Right cardiac atrium (tissue), 5 donors: Measurements from ENCODE around the gene TFCP2. TPM values are rescaled to one million over a fixed set of nuclear protein-coding genes. Genes with fewer than 3 reads are reported as not detected.

ENCODE experiments used
- ATAC-seq, 2 donors: fragments of 200-7000 bp; cut with Tn5 transposase; one replicate each; pipeline versions ENCODE4 v1.8.0 to v1.9.1; 2020; ENCODE audit warnings: moderate library complexity in 2 of 2, mild to moderate bottlenecking in 1 of 2
- DNase-seq, 3 donors: peaks; one replicate each; pipeline ENCODE4 v3.0.0-alpha.2; 2020
- H3K27ac ChIP-seq: one replicate; pipeline ENCODE4 v1.5.1; 2013; ENCODE audit warnings: mild to moderate bottlenecking, low read length, control low read depth, moderate library complexity
- H3K27me3 ChIP-seq: one replicate; pipeline ENCODE4 v1.6.1; 2013; ENCODE audit not compliant: control insufficient read depth, insufficient read depth
- H3K4me1 ChIP-seq: one replicate; pipeline ENCODE4 v1.6.1; 2013; ENCODE audit warnings: low read length; ENCODE audit not compliant: control insufficient read depth, insufficient read depth
- H3K4me3 ChIP-seq: one replicate; pipeline ENCODE4 v1.5.1; 2013; ENCODE audit warnings: low read length, control low read depth
- H3K9me3 ChIP-seq: one replicate; pipeline ENCODE4 v1.6.1; 2013; ENCODE audit warnings: low read length; ENCODE audit not compliant: control insufficient read depth
- WGBS: extraction: QIAGEN DNeasy Blood & Tissue Kit; methylation state at CpG from one replicate; pipeline ENCODE4 v1.1.7; 2013; 5-methylcytosine and 5-hydroxymethylcytosine counted together
- intact Hi-C, 4 donors: fragments of 100-400 bp; cut with DNase I; formaldehyde crosslinking; loops; one replicate each; pipeline versions ENCODE4 v1.11.0 to v1.14.0; 2022 to 2023
- polyA plus RNA-seq: library from polyadenylated mRNA; stranded (reverse); fragments of 200-250 nt; gene quantifications from one replicate; pipeline ENCODE4 v1.2.3, GENCODE V29; 2013
- total RNA-seq, 4 donors: library from RNA; stranded (reverse); fragmentation: NEBNext Ultra II Directional; extraction: Animal tissue kit (Norgen Biotek cat#: 25700); gene quantifications; one replicate each; pipeline ENCODE4 v1.2.1, GENCODE V29; 2021
- donor health status: healthy with polysubstance abuse.
- donor health status: DM: no; HTN: yes; CAD: no.
- donor health status: DM: no; HTN: no; CAD: no.
- donor health status: DM: no; HTN: yes; CAD: no; lungs with severe emphysema.
- donor health status: DM: yes; HTN: yes; CAD: no.

The TFCP2 gene
- total and polyA plus RNA-seq, 5 donors: 11.8 to 25.1 (median 18.0) TPM

GRCh38 chr12:51150777-51151176, 22.2 kb downstream of the TFCP2 start:
- no peaks in the 10 kb centered on the region for H3K4me1 ChIP-seq
- intact Hi-C loops: no loop called here
- DNase-seq: no peak
- 63% methylated on average over 3 of the region's 3 CpGs for WGBS
- H3K4me3 ChIP-seq: no peak overlapping the region
- no peaks in the 10 kb centered on the region for H3K27me3 ChIP-seq
- H3K9me3 ChIP-seq: no peaks in the 10 kb centered on the region
- no peak overlapping the region for H3K27ac ChIP-seq
- ATAC-seq: no peak

DNA sequence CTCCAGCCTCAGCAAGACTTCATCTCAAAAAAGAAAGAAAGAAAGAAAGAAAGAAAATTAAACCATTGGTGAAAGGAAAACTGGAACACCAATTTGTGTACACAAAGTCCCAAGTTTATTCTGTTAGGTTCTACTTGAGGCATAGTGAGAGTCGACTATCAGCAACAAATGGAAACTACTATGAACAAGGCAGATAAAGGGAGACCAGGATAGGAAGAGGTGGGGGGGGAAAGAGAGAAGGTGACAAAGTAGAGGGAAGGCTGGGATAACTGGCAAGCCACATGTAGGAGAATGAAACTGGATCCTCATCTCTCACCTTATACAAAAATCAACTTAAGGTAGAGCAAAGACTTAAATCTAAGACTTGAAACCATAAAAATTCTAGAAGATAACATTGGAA, 25.6 kb downstream of the TFCP2 start:
- no peaks in the 10 kb centered on the region for H3K27me3 ChIP-seq
- no peaks in the 10 kb centered on the region for H3K4me1 ChIP-seq
- ATAC-seq (no peak), DNase-seq (no peak)
- 57% methylated on average over 1 of the region's 1 CpG for WGBS
- H3K4me3 ChIP-seq: no peak overlapping the region
- intact Hi-C loops: no loop called here
- H3K27ac ChIP-seq: no peak overlapping the region
- H3K9me3 ChIP-seq: no peaks in the 10 kb centered on the region

DNA sequence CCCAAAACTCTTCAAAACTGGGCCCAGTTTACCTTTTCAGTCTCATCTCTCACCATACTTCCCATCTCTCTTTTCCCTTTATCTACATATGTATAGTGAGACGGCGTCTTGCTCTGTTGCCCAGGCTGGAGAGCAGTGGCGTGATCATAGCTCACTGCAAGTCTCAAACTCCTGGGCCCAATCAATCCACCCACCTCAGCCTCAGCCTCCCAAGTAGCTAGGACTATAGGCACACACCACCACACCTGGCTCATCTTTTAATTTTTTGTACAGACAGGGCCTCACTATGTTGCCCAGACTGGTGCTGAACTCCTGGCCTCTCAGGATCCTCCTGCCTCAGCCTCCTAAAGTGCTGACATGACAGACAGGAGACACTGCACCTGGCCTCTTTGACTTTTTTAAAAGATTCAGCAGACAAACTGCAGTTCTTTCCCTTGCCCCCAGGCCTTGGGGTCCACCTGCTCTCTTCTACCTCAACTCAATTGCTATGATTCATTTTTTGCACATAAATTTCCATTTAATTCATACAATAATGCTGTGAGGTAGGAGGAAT, 33.6 kb downstream of the TFCP2 start:
- no peak for ATAC-seq
- H3K4me3 ChIP-seq: no peak overlapping the region
- DNase-seq: no peak
- H3K4me1 ChIP-seq: no peaks in the 10 kb centered on the region
- no peaks in the 10 kb centered on the region for H3K27me3 ChIP-seq
- no peak overlapping the region for H3K27ac ChIP-seq
- intact Hi-C loops: no loop called here
- 99% methylated on average over 3 of the region's 3 CpGs for WGBS
- H3K9me3 ChIP-seq: no peaks in the 10 kb centered on the region

DNA sequence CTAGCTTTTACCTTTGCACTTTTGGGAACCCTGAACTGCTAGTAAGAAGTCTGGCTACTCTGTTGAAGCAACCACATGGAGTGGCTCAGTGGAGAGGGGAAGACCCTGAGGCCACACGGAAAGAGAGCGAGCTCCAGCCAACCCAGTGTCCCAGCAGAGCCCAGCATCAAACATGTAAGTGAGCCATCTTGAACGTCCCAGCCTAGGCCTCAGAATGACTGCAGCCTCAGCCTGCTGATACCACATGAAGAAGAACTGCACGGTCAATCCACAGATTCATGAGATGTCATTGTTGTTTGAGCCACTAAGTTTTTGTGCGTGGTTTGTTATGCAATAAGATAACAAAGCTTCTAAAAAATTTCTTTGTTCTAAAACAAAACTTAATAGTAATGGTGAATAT, 40.2 kb downstream of the TFCP2 start:
- Histone ChIP-seq H3K27ac (no peak overlapping the region), H3K9me3 (no peaks in the 10 kb centered on the region), H3K4me3 (no peak overlapping the region), H3K27me3 (no peaks in the 10 kb centered on the region), H3K4me1 (no peaks in the 10 kb centered on the region)
- intact Hi-C loops: no loop called here
- WGBS: 84% methylated on average over 5 of the region's 5 CpGs
- DNase-seq (no peak), ATAC-seq (no peak)

- Histone ChIP-seq H3K27ac (no peak overlapping the region), H3K27me3 (no peaks in the 10 kb centered on the region), H3K4me1 (no peaks in the 10 kb centered on the region), H3K9me3 (no peaks in the 10 kb centered on the region), H3K4me3 (no peak overlapping the region)
- intact Hi-C loops: no loop called here
- DNase-seq (no peak), ATAC-seq (no peak)
- WGBS: 87% methylated on average over 5 of the region's 5 CpGs
Measured at GRCh38 chr12:51131745-51132521, 41.0 kb downstream of the TFCP2 start.

DNA sequence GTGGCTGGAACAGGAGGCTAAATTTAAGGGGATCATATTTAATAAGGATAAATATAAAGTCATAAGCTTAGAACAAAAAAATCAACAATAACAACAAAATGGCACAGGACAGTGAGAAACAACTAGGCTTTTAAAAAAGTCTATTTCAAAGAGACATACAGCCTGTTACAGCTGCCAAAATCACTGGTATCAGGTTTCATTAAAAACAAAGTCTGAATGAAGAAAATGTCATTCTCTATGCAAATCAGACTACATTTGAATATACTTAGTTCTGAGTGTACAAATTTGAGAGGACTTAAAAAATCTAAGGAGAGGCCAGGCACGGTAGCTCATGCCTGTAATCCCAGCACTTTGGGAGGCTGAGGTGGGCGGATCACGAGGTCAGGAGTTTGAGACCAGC, 44.0 kb downstream of the TFCP2 start:
- H3K4me1 ChIP-seq: no peaks in the 10 kb centered on the region
- no peaks in the 10 kb centered on the region for H3K27me3 ChIP-seq
- WGBS: 83% methylated on average over 3 of the region's 3 CpGs
- no peak overlapping the region for H3K4me3 ChIP-seq
- H3K9me3 ChIP-seq: no peaks in the 10 kb centered on the region
- DNase-seq (no peak), ATAC-seq (no peak)
- intact Hi-C loops: no loop called here
- no peak overlapping the region for H3K27ac ChIP-seq

GRCh38 chr12:51127050-51127729, 45.7 kb downstream of the TFCP2 start:
- H3K27ac ChIP-seq: no peak overlapping the region
- no peaks in the 10 kb centered on the region for H3K27me3 ChIP-seq
- intact Hi-C loops: no loop called here
- WGBS: 89% methylated on average over 2 of the region's 2 CpGs
- ATAC-seq (no peak), DNase-seq (no peak)
- no peaks in the 10 kb centered on the region for H3K4me1 ChIP-seq
- H3K4me3 ChIP-seq: no peak overlapping the region
- H3K9me3 ChIP-seq: no peaks in the 10 kb centered on the region

- DNase-seq (no peak), ATAC-seq (no peak)
- intact Hi-C loops: no loop called here
- no peaks in the 10 kb centered on the region for H3K9me3 ChIP-seq
- H3K27me3 ChIP-seq: no peaks in the 10 kb centered on the region
- H3K27ac ChIP-seq: no peak overlapping the region
- H3K4me1 ChIP-seq: no peaks in the 10 kb centered on the region
- WGBS: 95% methylated on average over 2 of the region's 2 CpGs
- H3K4me3 ChIP-seq: no peak overlapping the region
Measured at GRCh38 chr12:51126297-51126696, 46.6 kb downstream of the TFCP2 start.

DNA sequence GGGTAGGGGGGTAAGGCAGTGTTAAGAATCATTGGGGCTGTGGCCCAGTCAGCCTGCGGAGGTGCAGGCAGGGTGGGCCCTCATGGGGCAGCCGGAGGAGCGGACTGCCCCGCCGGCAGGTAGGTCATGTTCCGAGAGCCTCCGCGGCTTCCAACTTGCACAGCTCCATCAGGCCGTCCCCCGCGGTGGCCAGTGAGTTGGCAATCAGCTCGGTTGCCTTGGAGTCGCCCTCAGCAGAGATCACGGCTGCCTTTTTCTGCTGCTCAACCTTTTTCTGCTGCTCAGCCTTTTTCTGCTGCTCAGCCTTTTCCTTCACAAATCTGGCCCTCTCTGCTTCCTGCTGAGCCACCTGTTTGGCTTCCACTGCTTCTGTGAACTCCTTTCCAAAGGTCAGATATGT, 48.4 kb downstream of the TFCP2 start:
- no peak for DNase-seq
- intact Hi-C loops: no loop called here

GRCh38 chr12:51122844-51123243, 50.1 kb downstream of the TFCP2 start:
- Histone ChIP-seq H3K4me3 (no peak overlapping the region), H3K27ac (no peak overlapping the region)
- intact Hi-C loops: no loop called here

More for the DNA sequence above, 48.4 kb downstream of the TFCP2 start:
- no peak for ATAC-seq
- H3K27ac ChIP-seq: no peak overlapping the region
- H3K27me3 ChIP-seq: no peaks in the 10 kb centered on the region
- H3K4me3 ChIP-seq: no peak overlapping the region
- H3K9me3 ChIP-seq: no peaks in the 10 kb centered on the region
- whole genome bisulfite sequencing: 97% methylated on average over 14 of the region's 14 CpGs
- H3K4me1 ChIP-seq: no peaks in the 10 kb centered on the region

GRCh38 chr12:51118706-51119105, 54.2 kb downstream of the TFCP2 start:
- Histone ChIP-seq H3K4me3 (no peak overlapping the region), H3K4me1 (no peaks in the 10 kb centered on the region), H3K27me3 (no peaks in the 10 kb centered on the region), H3K27ac (no peak overlapping the region), H3K9me3 (no peaks in the 10 kb centered on the region)
- DNase-seq (no peak), ATAC-seq (no peak)
- intact Hi-C loops: no loop called here
- WGBS: 98% methylated on average over 3 of the region's 3 CpGs

More at GRCh38 chr12:51122844-51123243, 50.1 kb downstream of the TFCP2 start:
- ATAC-seq (no peak), DNase-seq (no peak)
- Histone ChIP-seq H3K9me3 (no peaks in the 10 kb centered on the region), H3K27me3 (no peaks in the 10 kb centered on the region), H3K4me1 (no peaks in the 10 kb centered on the region)
